Thyroid gland (tissue), 4 donors: ENCODE measurements around the gene SH3BP4.

Experiments used
- POLR2A ChIP-seq, 2 donors: fragments of 450-650 bp; IDR thresholded peaks; one replicate each; pipeline ENCODE4 v1.6.1; 2017; ENCODE audit warnings: antibody characterized with exemption in 2 of 2, mild to moderate bottlenecking in 2 of 2, moderate library complexity in 1 of 2
- TF ChIP-seq, protein P1 (sequence below), 6 experiments: fragments of 200-600 bp in 3 of 6; fragments of 450-650 bp in 3 of 6; sonication (generic) in 3 of 6; IDR thresholded peaks; one replicate each; pipeline ENCODE4 v1.5.1; 2016 to 2019; ENCODE audit warnings: antibody characterized with exemption in 6 of 6, mild to moderate bottlenecking in 2 of 6, inconsistent platforms in 1 of 6, moderate library complexity in 1 of 6

DNA sequence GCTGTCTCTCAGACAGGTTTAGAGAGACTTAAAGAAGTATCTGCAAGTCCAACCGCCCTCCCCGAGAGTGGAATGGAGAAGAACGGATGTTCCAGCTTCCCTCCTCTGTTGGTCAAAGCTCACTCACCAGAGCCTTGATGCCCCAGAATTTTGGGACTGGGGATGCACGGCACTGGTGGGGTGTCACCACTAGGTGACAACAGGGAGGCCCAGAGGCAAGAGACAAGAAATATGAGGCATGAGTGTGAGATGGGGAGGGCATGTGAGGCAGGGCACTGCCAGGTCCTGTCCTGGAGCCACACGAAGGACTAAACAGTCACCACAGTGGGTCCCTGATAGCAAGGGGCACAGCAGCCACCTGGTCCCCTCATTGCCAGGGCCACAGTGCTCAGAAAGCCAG lies 35.1 kb upstream of the SH3BP4 start:
- TF ChIP-seq, protein P1, sequence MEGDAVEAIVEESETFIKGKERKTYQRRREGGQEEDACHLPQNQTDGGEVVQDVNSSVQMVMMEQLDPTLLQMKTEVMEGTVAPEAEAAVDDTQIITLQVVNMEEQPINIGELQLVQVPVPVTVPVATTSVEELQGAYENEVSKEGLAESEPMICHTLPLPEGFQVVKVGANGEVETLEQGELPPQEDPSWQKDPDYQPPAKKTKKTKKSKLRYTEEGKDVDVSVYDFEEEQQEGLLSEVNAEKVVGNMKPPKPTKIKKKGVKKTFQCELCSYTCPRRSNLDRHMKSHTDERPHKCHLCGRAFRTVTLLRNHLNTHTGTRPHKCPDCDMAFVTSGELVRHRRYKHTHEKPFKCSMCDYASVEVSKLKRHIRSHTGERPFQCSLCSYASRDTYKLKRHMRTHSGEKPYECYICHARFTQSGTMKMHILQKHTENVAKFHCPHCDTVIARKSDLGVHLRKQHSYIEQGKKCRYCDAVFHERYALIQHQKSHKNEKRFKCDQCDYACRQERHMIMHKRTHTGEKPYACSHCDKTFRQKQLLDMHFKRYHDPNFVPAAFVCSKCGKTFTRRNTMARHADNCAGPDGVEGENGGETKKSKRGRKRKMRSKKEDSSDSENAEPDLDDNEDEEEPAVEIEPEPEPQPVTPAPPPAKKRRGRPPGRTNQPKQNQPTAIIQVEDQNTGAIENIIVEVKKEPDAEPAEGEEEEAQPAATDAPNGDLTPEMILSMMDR (IDR thresholded peaks at IDR 0.05) = no peak
- TF ChIP-seq POLR2A (IDR thresholded peaks at IDR 0.05) = no peak
